HuH-7 (cell line): ENCODE results near the gene NTHL1.

Experiments
- DNase-seq: peaks from one replicate; pipeline ENCODE4 v3.0.0; 2011; ENCODE audit warnings: low spot score

Gene NTHL1

DNA sequence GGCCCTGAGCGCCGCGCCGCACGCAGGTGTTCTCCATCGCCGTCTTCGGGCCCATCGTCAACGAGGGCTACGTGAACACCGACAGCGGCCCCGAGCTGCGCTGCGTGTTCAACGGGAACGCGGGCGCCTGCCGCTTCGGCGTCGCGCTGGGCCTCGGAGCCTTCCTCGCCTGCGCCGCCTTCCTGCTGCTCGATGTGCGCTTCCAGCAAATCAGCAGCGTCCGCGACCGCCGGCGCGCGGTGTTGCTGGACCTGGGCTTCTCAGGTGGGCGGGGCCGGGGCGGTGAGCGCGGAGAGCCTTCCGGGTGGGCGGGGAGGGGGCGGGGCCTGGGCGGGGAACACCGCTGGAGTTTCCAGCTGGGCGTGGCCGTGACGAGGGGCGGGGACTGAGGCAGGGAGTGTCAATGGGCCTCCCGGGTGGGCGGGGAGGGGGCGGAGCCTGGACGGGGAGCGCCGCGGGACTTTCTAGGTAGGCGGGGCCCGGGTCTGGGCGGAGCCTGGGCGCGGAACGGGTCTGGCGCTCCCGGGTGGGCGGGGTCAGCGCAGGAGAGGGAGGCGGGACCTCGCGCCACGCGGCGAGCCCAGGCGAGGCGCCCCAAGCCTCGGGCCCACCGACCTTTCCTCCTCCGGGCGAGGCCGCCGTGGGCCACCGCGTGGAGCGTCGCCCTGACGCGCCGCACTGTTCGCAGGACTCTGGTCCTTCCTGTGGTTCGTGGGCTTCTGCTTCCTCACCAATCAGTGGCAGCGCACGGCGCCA is 55.5 kb downstream of the NTHL1 start:
- peak; percentile 90 for DNase-seq

DNA sequence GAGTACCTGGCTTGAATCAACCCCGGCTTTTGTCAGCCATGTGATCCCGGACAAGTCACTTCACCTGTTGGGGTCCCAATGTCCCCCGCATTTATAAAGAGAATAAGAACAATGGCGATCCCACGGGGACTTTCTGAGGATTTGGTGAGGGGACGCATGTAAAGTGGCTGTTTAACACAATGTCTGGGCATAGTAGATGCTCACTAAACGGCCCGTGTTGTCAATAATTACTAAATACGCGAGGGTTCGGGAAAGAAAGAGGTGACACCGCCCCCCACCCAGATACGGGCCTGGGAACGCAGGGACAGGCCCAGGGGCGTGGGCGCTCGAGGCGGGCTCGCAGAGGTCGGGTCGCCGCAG is 56.1 kb downstream of the NTHL1 start:
- DNase-seq, result no peak

GRCh38 chr16:1991135-1991551 is 56.5 kb downstream of the NTHL1 start:
- no peak for DNase-seq

GRCh38 chr16:1990351-1991134 is 57.1 kb downstream of the NTHL1 start:
- peak; percentile 73 for DNase-seq

GRCh38 chr16:1990101-1990350 is 57.6 kb downstream of the NTHL1 start:
- DNase-seq, result no peak
